ENCODE measurements around the gene ETHE1. TPM values are rescaled to one million over a fixed set of nuclear protein-coding genes. Genes with fewer than 3 reads are reported as not detected.
"Not testable (repeated sequence)": the region's sequence is repeated elsewhere in the genome, so short reads cannot be mapped to it uniquely, and the experiment has no call there.

ETHE1 gene
- total and polyA plus RNA-seq, 8 donors = 17.1 to 39.8 (median 20.2) TPM

GRCh38 chr19:43552198-43552450 lies 25.1 kb upstream of the ETHE1 start:
- intact Hi-C loops (cut with DNase I) = loop anchor here in 1 of 2 donors (10.0 kb wide), 1 partner anchor 93 kb away; no protein-coding TSS in a partner anchor
- Histone ChIP-seq H3K27ac (no peak overlapping the region), H3K4me3 (no peak overlapping the region), H3K9me3 (no peaks in the 10 kb centered on the region), H3K4me1 (no peaks in the 10 kb centered on the region), H3K27me3 (no peaks in the 10 kb centered on the region), H3K36me3 (peaks cover 0 to 63% of the 10 kb centered on the region in 2 donors)
- no peak for ATAC-seq
- no peak for DNase-seq
- no peak for TF ChIP-seq CTCF (IDR thresholded peaks at IDR 0.05)

- intact Hi-C loops (cut with DNase I) = loop anchor here in 1 of 2 donors (10.0 kb wide), 1 partner anchor 93 kb away; no protein-coding TSS in a partner anchor
- Histone ChIP-seq H3K4me1 (no peaks in the 10 kb centered on the region), H3K27ac (no peak overlapping the region), H3K4me3 (no peak overlapping the region), H3K36me3 (peaks cover 0 to 67% of the 10 kb centered on the region in 2 donors), H3K27me3 (no peaks in the 10 kb centered on the region), H3K9me3 (no peaks in the 10 kb centered on the region)
- DNase-seq (no peak), ATAC-seq (no peak)
- no peak for TF ChIP-seq CTCF (IDR thresholded peaks at IDR 0.05)
These were observed 24.6 kb upstream of the ETHE1 start for GRCh38 chr19:43551399-43552197.

GRCh38 chr19:43548706-43549105 lies 21.7 kb upstream of the ETHE1 start:
- no peaks in the 10 kb centered on the region for H3K9me3 ChIP-seq
- peaks cover 0 to 75% of the 10 kb centered on the region in 2 donors for H3K36me3 ChIP-seq
- DNase-seq (no peak), ATAC-seq (no peak)
- no peak overlapping the region for H3K27ac ChIP-seq
- H3K4me3 ChIP-seq = no peak overlapping the region
- H3K27me3 ChIP-seq = no peaks in the 10 kb centered on the region
- H3K4me1 ChIP-seq = no peaks in the 10 kb centered on the region
- intact Hi-C loops (cut with DNase I) = no loop called here
- TF ChIP-seq CTCF (IDR thresholded peaks at IDR 0.05) = no peak

- H3K27me3 ChIP-seq; H3K27ac ChIP-seq; H3K4me1 ChIP-seq; H3K9me3 ChIP-seq; intact Hi-C loops (cut with DNase I); H3K4me3 ChIP-seq; ATAC-seq: not testable (repeated sequence)
- peaks cover 0 to 75% of the 10 kb centered on the region in 2 donors for H3K36me3 ChIP-seq
- DNase-seq = peak in 1 of 4 donors; percentile 20
These were observed 20.9 kb upstream of the ETHE1 start for GRCh38 chr19:43547926-43548325.

- TF ChIP-seq CTCF (IDR thresholded peaks at IDR 0.05) = no peak
- intact Hi-C loops (cut with DNase I) = no loop called here
- no peak for ATAC-seq
- H3K4me1 ChIP-seq = no peaks in the 10 kb centered on the region
- H3K36me3 ChIP-seq = peaks cover 0 to 78% of the 10 kb centered on the region in 2 donors
- no peaks in the 10 kb centered on the region for H3K27me3 ChIP-seq
- no peak overlapping the region for H3K27ac ChIP-seq
- no peak overlapping the region for H3K4me3 ChIP-seq
- peak in 1 of 4 donors; percentile 24 for DNase-seq
- H3K9me3 ChIP-seq = no peaks in the 10 kb centered on the region
These were observed 19.6 kb upstream of the ETHE1 start for GRCh38 chr19:43546581-43546980.

- ATAC-seq = no peak
- intact Hi-C loops (cut with DNase I) = no loop called here
- H3K36me3 ChIP-seq = peaks cover 0 to 78% of the 10 kb centered on the region in 2 donors
These were observed 19.0 kb upstream of the ETHE1 start for GRCh38 chr19:43545981-43546380.

More at GRCh38 chr19:43545981-43546380, 19.0 kb upstream of the ETHE1 start:
- H3K27ac ChIP-seq = no peak overlapping the region
- no peaks in the 10 kb centered on the region for H3K27me3 ChIP-seq
- no peak for TF ChIP-seq CTCF (IDR thresholded peaks at IDR 0.05)
- no peaks in the 10 kb centered on the region for H3K9me3 ChIP-seq
- H3K4me1 ChIP-seq = no peaks in the 10 kb centered on the region
- DNase-seq = peak in 1 of 4 donors; percentile 34
- no peak overlapping the region for H3K4me3 ChIP-seq

All from left lung (tissue), 10 donors.